HepG2 (cell line): Measurements from ENCODE around the gene DNLZ. TPM values are rescaled to one million over a fixed set of nuclear protein-coding genes. Genes with fewer than 3 reads are reported as not detected.

Experiments used
- GABPB1 ChIP-seq: IDR thresholded peaks from 2 replicates; pipeline ENCODE4 v1.6.1; 2016; ENCODE audit warnings: mild to moderate bottlenecking, missing genetic modification reagents, moderate library complexity, missing compliant biosample characterization
- HOXA3 ChIP-seq: sonication (generic); formaldehyde crosslinking; IDR thresholded peaks from 2 replicates; pipeline ENCODE4 v1.5.0; 2020; ENCODE audit warnings: missing genetic modification reagents
- IRX3 ChIP-seq: sonication (generic); formaldehyde crosslinking; IDR thresholded peaks from 2 replicates; pipeline ENCODE4 v1.8.1; 2023; ENCODE audit warnings: mild to moderate bottlenecking, low read depth, missing genetic modification reagents, borderline replicate concordance
- MAZ ChIP-seq, 2 experiments: sonication (generic) in 1 of 2; formaldehyde crosslinking in 1 of 2; IDR thresholded peaks; 2 replicates each; pipeline versions ENCODE4 v1.5.0 to v1.6.1; 2012 to 2020; ENCODE audit warnings: low read depth in 2 of 2, mild to moderate bottlenecking in 2 of 2, borderline replicate concordance in 1 of 2, improper control_type of control experiment in 1 of 2, low read length in 1 of 2, missing genetic modification reagents in 1 of 2, moderate library complexity in 1 of 2
- MZF1 ChIP-seq: sonication (generic); formaldehyde crosslinking; IDR thresholded peaks from 2 replicates; pipeline ENCODE4 v1.8.1; 2023; ENCODE audit warnings: mild to moderate bottlenecking, missing genetic modification reagents, borderline replicate concordance
- NBN ChIP-seq: fragments of 450-650 bp; conservative IDR thresholded peaks from 2 replicates; pipeline ENCODE4 v1.6.1; 2017
- PHF21A ChIP-seq: sonication (generic); formaldehyde crosslinking; IDR thresholded peaks from 2 replicates; pipeline ENCODE4 v1.5.0; 2020; ENCODE audit warnings: mild to moderate bottlenecking, missing genetic modification reagents
- TMF1 ChIP-seq: sonication (generic); formaldehyde crosslinking; IDR thresholded peaks from 2 replicates; pipeline ENCODE4 v1.8.1; 2022; ENCODE audit warnings: low read depth, missing genetic modification reagents
- ZBTB38 ChIP-seq: sonication (generic); formaldehyde crosslinking; IDR thresholded peaks from 2 replicates; pipeline ENCODE4 v1.5.1; 2020; ENCODE audit warnings: mild to moderate bottlenecking, missing genetic modification reagents
- ZBTB46 ChIP-seq: sonication (generic); formaldehyde crosslinking; IDR thresholded peaks from 2 replicates; pipeline ENCODE4 v1.4.0; 2020; ENCODE audit warnings: mild to moderate bottlenecking, missing genetic modification reagents, borderline replicate concordance
- ZNF264 ChIP-seq: sonication (generic); formaldehyde crosslinking; IDR thresholded peaks from 2 replicates; pipeline ENCODE4 v1.4.0; 2020; ENCODE audit warnings: missing genetic modification reagents
- ZNF713 ChIP-seq: sonication (generic); formaldehyde crosslinking; IDR thresholded peaks from 2 replicates; pipeline ENCODE4 v1.4.0; 2020; ENCODE audit warnings: mild to moderate bottlenecking, missing genetic modification reagents
- ZSCAN22 ChIP-seq: sonication (generic); formaldehyde crosslinking; IDR thresholded peaks from 2 replicates; pipeline ENCODE4 v1.4.0; 2020; ENCODE audit warnings: mild to moderate bottlenecking, missing genetic modification reagents
- polyA plus RNA-seq, 8 experiments: library from polyadenylated mRNA; depleted of rRNA in 3 of 8; stranded (reverse) in 7 of 8; unstranded in 1 of 8; fragments of >200 nt; fragmentation: Illumina TruSeq in 4 of 8; extraction: Trizol in 4 of 8; gene quantifications; 2 replicates each; pipeline versions ENCODE4 v1.2.1 to v1.2.3, GENCODE V29; 2011 to 2016; ENCODE audit warnings: low read depth in 4 of 8, missing spikeins in 1 of 8, mixed read lengths in 1 of 8; ENCODE audit not compliant: insufficient read depth in 1 of 8
- total RNA-seq, 5 experiments: library from RNA; depleted of rRNA; stranded (reverse); fragments of >200 nt; fragmentation: Illumina TruSeq; extraction: Trizol; gene quantifications; 2 replicates each; pipeline ENCODE4 v1.2.3, GENCODE V29; 2016; ENCODE audit warnings: low read depth in 1 of 5
- TF ChIP-seq, protein P1 (sequence below): sonication (generic); formaldehyde crosslinking; IDR thresholded peaks from 2 replicates; pipeline ENCODE4 v1.4.0; 2020; ENCODE audit warnings: missing genetic modification reagents
- TF ChIP-seq, protein P2 (sequence below): sonication (generic); formaldehyde crosslinking; IDR thresholded peaks from 2 replicates; pipeline ENCODE4 v1.5.0; 2020; ENCODE audit warnings: mild to moderate bottlenecking, missing genetic modification reagents, moderate library complexity
- TF ChIP-seq, protein P3 (sequence below): sonication (generic); formaldehyde crosslinking; IDR thresholded peaks from 2 replicates; pipeline ENCODE4 v1.8.0; 2022; ENCODE audit warnings: missing genetic modification reagents, mild to moderate bottlenecking, inconsistent platforms, borderline replicate concordance

DNLZ gene
- total and polyA plus RNA-seq, 2 of the 13 experiments (the other 11 are each of a cell fraction or from before 2014, with no cell fraction given) = 3.4 to 8.0 TPM

DNA sequence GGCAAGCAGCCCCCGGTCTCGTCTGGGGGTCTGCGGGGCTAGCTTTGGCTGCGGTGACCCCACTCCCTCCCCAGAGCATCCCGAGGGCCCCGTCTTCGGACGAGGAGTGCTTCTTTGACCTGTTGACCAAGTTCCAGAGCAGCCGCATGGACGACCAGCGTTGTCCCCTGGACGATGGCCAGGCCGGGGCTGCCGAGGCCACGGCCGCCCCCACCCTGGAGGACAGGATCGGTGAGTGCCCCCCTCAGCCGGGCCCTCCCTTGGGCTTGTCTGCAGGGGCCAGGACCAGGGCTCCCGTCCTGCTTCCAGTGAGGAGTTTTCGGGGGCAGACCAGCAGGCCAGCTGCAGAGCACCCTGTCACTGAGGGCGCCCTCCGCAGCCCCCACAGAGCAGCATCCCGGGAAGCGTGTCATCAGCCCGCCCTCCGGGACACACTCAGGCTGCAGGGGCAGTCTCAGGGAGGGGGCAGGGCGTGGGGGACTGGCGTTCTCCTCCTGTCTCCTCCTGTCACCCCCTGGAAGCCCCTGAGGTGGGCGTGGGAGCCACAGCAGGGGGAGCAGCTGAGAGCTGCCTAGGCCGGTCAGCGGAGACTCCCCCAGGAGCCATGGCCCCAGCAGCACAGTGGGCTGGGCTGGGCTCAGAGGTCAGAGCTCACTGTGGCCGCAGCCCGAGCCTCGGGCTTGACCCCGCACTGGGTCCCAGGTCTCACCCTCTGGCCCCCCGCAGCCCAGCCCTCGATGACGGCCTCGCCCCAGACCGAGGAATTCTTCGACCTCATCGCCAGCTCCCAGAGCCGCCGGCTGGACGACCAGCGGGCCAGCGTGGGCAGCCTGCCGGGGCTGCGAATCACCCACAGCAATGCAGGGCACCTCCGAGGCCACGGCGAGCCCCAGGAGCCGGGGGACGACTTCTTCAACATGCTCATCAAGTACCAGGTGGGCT is 7.7 kb downstream of the DNLZ start (continued):
- TF ChIP-seq, protein P1, sequence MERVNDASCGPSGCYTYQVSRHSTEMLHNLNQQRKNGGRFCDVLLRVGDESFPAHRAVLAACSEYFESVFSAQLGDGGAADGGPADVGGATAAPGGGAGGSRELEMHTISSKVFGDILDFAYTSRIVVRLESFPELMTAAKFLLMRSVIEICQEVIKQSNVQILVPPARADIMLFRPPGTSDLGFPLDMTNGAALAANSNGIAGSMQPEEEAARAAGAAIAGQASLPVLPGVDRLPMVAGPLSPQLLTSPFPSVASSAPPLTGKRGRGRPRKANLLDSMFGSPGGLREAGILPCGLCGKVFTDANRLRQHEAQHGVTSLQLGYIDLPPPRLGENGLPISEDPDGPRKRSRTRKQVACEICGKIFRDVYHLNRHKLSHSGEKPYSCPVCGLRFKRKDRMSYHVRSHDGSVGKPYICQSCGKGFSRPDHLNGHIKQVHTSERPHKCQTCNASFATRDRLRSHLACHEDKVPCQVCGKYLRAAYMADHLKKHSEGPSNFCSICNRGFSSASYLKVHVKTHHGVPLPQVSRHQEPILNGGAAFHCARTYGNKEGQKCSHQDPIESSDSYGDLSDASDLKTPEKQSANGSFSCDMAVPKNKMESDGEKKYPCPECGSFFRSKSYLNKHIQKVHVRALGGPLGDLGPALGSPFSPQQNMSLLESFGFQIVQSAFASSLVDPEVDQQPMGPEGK (CRISPR knock-in tag) = peak; percentile 63; the same call in 1 of the 2 replicates
- 0 out of 2 replicates have a peak, but pooled peaks have one; percentile 31 for TF ChIP-seq MZF1
- peak; percentile 26; the same call in 1 of the 2 replicates for TF ChIP-seq HOXA3 (CRISPR knock-in tag)
- TF ChIP-seq ZNF713 (CRISPR knock-in tag) = no peak
- TF ChIP-seq MAZ (IDR thresholded peaks at IDR 0.05; ENCODE audit: borderline replicate concordance, low read depth, low read length) = no peak
- TF ChIP-seq MAZ (CRISPR knock-in tag; IDR thresholded peaks at IDR 0.05; ENCODE audit: low read depth) = 0 out of 2 replicates have a peak, but pooled peaks have one; percentile 10
- TF ChIP-seq ZSCAN22 (CRISPR knock-in tag) = no peak
- TF ChIP-seq GABPB1 (CRISPR knock-in tag) = no peak; the same call in 1 of the 2 replicates
- TF ChIP-seq ZBTB38 (CRISPR knock-in tag) = peak; percentile 11; the same call in 1 of the 2 replicates
- TF ChIP-seq, protein P2, sequence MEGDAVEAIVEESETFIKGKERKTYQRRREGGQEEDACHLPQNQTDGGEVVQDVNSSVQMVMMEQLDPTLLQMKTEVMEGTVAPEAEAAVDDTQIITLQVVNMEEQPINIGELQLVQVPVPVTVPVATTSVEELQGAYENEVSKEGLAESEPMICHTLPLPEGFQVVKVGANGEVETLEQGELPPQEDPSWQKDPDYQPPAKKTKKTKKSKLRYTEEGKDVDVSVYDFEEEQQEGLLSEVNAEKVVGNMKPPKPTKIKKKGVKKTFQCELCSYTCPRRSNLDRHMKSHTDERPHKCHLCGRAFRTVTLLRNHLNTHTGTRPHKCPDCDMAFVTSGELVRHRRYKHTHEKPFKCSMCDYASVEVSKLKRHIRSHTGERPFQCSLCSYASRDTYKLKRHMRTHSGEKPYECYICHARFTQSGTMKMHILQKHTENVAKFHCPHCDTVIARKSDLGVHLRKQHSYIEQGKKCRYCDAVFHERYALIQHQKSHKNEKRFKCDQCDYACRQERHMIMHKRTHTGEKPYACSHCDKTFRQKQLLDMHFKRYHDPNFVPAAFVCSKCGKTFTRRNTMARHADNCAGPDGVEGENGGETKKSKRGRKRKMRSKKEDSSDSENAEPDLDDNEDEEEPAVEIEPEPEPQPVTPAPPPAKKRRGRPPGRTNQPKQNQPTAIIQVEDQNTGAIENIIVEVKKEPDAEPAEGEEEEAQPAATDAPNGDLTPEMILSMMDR = peak; percentile 30
- no peak for TF ChIP-seq ZBTB46 (CRISPR knock-in tag)
- TF ChIP-seq NBN = no peak
- TF ChIP-seq PHF21A (CRISPR knock-in tag) = 0 out of 2 replicates have a peak, but pooled peaks have one; percentile 23
- TF ChIP-seq IRX3 = 0 out of 2 replicates have a peak, but pooled peaks have one; percentile 46
- peak; percentile 38; the same call in 1 of the 2 replicates for TF ChIP-seq TMF1
- no peak for TF ChIP-seq ZNF264
- TF ChIP-seq, protein P3, sequence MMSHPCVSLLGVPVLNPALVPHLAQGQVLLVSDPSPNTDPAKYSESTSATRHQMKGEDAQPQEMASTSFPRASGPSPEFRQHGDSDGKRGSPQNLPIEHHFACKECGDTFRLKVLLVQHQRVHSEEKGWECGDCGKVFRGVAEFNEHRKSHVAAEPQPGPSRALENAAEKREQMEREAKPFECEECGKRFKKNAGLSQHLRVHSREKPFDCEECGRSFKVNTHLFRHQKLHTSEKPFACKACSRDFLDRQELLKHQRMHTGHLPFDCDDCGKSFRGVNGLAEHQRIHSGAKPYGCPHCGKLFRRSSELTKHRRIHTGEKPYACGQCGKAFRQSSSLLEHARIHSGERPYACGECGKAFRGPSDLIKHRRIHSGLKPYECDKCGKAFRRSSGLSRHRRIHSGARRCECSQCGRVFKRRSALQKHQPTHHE = no peak
